VCaP (cell line): ENCODE results near the gene MSH5.

Experiments used
- H3K27ac ChIP-seq: fragments of 450-650 bp; 2 replicates; pipeline ENCODE4 v1.5.1; 2017
- TF ChIP-seq, protein P1 (sequence below): fragments of 450-650 bp; conservative IDR thresholded peaks from 2 replicates; pipeline ENCODE4 v1.5.1; 2017; ENCODE audit warnings: mild to moderate bottlenecking, moderate library complexity

Gene MSH5

DNA sequence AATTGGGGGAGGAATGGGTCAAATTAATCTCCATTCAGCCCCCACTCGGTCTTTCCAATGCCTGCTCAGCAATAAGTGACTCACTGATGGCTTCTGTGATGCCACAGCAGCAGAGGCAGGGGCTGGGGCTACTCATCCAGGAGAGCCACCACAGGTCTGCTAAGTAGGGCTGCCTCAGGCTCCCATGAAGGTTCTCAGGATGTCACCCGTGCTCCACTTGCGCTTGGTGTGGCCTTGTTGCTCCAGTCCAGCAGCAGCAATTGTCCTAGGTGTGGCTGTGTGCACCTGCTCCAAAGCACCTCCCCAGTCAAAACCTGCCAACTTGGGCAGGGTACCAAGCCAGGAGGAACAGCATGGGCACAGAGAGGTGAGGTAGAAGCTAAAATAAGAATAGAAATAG lies 17.6 kb upstream of the MSH5 start:
- no peak overlapping the region for H3K27ac ChIP-seq
- TF ChIP-seq, protein P1, sequence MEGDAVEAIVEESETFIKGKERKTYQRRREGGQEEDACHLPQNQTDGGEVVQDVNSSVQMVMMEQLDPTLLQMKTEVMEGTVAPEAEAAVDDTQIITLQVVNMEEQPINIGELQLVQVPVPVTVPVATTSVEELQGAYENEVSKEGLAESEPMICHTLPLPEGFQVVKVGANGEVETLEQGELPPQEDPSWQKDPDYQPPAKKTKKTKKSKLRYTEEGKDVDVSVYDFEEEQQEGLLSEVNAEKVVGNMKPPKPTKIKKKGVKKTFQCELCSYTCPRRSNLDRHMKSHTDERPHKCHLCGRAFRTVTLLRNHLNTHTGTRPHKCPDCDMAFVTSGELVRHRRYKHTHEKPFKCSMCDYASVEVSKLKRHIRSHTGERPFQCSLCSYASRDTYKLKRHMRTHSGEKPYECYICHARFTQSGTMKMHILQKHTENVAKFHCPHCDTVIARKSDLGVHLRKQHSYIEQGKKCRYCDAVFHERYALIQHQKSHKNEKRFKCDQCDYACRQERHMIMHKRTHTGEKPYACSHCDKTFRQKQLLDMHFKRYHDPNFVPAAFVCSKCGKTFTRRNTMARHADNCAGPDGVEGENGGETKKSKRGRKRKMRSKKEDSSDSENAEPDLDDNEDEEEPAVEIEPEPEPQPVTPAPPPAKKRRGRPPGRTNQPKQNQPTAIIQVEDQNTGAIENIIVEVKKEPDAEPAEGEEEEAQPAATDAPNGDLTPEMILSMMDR, result no peak

DNA sequence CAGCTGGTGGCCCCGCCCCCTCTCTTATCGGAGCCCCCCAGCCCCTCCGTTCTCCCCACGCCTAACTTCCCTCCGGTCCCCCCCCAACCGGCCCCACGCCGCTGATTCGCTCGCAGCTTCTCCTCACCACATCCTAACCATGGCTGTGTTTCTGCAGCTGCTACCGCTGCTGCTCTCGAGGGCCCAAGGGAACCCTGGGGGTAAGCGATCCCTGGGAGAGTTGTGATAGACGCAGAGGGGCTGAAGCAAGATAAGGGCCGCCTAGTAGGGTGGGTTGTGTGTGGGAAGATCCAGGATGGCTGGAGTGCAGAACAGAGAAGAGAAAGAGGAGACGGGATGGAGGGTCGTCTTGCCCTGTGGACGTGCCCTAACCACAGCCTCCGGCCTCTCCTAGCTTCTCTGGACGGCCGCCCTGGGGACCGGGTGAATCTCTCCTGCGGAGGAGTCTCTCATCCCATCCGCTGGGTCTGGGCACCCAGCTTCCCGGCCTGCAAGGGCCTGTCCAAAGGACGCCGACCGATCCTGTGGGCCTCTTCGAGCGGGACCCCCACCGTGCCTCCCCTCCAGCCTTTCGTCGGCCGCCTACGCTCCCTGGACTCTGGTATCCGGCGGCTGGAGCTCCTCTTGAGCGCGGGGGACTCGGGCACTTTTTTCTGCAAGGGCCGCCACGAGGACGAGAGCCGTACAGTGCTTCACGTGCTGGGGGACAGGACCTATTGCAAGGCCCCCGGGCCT lies 16.4 kb upstream of the MSH5 start, which contains the start of gene MPIG6B:
Gene MPIG6B (plus strand): TSS at position 129 of the 735 bp plus-strand sequence. CDS start 11 bp downstream, at position 140.
- TF ChIP-seq, protein P1, result no peak
- H3K27ac ChIP-seq, result no peak within 1 kb of the TSS

DNA sequence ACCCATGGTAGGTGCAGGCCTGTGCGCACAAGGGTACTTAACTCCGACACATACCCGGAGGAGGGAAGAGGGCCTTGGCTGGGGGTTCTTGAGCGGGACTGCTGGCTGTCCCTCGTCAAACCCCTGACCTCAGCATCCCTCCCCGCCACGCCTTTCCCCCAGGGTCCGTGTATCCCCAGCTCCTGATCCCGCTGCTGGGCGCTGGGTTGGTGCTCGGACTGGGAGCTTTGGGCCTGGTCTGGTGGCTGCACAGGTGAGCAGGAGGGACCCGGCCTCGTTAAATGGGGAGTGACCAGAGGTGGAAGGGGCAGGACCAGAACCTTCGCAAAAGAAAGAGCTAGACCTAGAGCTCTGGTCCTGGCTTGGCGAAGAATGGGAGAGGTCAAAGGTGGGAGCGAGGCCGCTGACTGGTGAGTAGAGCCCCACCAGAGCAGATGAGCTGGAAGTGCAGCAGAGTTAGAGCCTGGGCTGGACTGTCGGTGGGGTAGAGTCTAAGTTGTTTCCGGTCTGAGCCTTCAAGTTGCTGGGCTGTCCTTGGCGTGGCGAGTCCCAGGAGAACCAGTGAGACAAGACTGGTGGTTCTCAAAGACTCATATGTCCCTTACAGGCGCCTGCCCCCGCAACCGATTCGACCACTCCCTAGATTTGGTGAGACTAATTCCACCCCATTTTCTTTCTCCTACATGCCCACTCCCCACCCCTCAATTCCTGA lies 15.7 kb upstream of the MSH5 start:
- H3K27ac ChIP-seq, result no peak overlapping the region
- TF ChIP-seq, protein P1, result no peak

DNA sequence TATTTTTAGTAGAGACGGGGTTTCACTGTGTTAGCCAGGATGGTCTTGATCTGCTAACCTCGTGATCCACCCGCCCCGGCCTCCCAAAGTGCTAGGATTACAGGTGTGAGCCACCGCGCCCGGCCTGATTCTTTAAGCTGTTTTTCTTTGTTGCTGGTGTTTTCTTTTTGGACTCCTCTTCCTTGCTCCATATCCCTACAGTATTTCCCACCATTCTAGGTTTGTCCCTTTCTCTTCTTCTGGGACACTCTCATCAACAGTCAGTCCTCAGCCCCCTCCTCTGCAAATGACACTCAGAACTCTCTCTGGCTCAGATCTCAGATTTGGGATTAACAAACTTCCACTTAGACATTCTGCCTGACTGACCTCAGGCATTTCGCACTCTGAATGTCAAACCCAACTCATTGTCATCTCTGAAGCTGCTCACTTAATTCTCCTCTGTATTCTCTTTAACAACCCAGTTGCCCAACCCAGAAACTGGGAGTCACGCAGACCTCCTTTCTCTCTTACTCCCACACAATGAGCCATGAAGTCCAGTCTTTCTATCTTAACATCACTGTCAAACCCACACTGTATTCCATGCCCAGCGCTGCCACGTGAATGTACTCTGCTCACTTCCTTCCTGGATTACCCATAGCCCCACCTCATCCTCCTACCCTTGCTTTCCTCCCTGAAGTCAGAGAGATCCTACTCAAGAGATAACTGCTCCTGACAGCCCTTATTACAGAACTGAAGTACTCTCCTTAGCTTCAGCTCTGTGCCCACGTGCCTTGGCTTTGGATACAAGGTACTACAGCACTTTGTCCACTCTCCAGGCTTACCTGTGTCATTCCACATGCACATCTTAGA lies 14.1 kb upstream of the MSH5 start:
- H3K27ac ChIP-seq, result peak overlapping the region; percentile 37; the same call in 1 of the 2 replicates
- TF ChIP-seq, protein P1, result no peak

DNA sequence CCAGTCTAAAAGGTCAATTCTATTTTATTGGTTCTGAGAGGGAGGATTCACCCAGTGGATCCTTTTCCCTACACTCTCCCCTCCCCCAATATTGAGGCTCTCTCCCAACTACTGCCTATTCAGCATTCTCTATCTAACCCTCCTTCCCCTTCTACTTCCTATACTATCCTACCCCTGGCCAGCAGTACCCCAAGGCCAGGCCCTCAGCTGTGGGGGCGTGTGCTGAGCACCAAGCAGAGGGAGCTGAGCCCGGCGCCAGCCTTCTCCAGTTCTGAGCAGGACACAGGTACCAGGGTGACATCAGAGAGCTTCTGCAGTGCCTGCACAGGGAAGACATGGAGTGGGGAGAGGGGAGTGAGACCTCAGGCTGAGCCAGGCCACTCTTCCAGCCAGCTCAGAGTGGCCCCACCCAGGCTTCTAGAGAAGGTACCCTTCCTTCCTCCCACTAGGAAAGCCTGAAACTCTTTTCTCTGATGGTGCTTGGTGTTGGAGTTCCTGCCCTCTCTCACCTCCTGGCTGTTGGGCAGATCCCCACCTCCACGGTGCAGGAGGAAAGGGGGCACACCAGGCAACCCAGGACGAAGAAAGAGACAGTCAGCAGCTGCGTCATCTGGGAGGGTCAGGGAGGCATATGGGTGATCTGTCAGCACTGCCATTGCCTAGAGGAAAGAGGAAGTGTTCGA lies 12.6 kb upstream of the MSH5 start:
- no peak overlapping the region for H3K27ac ChIP-seq
- TF ChIP-seq, protein P1, result no peak

DNA sequence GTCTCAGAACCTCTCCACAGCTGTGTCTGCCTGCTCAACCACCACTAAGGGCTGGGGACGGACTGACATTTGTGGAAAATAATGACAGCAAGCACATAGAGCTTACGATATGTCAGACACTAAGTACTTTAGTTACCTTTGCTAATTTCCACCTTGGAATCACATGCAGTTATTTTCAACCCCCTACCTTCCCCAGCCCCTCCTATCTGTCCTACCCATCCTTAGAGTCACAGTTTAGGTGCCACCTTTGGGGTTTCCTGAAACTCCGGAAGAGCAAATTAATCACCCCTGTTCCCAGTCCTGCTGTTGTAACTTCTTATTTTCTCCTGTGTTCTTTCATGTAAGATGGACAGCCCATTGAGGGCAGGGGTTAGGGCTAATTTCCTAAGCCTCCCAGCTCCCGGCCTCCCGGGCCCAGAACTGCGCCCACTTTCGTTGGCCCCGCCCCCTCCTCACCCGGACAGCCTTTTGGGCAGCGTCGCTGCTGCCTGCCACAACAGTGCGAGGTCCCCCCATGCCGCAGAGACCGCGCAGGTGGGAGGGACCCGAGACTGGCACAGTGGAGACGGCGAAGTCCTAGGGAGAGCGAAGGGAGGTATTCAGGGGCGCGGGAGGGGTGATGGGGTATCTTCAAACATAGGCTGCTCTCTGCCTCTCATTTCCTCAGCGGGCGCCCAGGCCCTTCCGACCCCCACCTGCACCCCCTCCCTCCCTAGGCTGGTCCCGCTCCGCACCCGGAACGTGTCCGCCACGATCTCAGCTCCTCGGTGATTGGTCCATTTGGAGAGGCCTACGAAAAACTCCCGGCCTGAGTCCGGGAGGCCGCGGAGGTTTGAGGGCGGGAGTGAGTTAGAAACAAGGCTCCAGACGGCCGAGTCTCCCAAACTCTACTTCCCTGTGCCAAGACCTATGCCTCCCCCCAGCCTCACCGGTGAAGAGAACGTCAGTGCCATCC lies 11.8 kb upstream of the MSH5 start:
- H3K27ac ChIP-seq, result peak overlapping the region; percentile 77; the same call in 1 of the 2 replicates
- TF ChIP-seq, protein P1, result no peak
